Forelimb muscle (tissue), 1 donor: Measurements from ENCODE around the gene HPF1. TPM values are rescaled to one million over a fixed set of nuclear protein-coding genes. Genes with fewer than 3 reads are reported as not detected.
"Not testable (repeated sequence)": the region's sequence is repeated elsewhere in the genome, so short reads cannot be mapped to it uniquely, and the experiment has no call there.

Experiments used
- DNase-seq: peaks from one replicate; pipeline ENCODE4 v3.0.0-alpha.2; 2013; ENCODE audit warnings: low read depth
- polyA plus RNA-seq: library from polyadenylated mRNA; unstranded; fragments of 120-200 nt; gene quantifications from one replicate; pipeline ENCODE4 v1.2.1, GENCODE V29; 2013; ENCODE audit not compliant: insufficient read length

HPF1 gene
- 26.0 TPM for polyA plus RNA-seq

DNA sequence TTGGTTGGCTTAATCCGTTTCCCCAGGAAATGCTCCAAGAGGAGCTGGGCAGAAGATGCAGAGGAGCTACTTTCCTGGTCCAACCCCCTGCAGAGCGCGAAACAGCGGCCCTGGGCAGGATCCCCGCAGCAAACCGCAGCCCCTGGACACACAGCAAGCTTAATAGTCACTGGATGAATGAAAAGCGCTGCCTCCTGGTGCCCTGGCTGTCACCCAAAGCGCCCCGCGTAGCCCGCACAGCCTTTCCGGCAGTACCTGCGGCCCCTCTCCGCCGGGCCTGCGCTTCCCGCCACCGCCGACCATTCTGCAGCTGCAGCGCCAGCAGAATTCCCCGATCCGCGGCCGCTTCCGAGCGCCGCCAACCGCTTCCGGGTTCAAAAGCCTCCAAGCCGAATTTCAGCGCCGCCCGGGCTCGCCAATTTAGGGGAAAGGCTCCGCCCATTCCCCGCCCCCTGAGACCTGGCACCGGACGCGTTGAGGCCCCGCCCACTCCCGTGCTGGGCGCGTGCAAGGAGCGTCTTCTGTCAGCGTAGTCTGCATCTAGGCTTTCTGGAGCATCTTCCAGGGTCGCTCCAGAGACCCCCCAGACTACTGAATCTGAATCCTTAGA lies at the start of gene HPF1:
Gene HPF1 (minus strand): TSS at position 370 of the 610 bp plus-strand sequence. CDS start 67 bp downstream, at position 303.
- peak; percentile 57 for DNase-seq

- DNase-seq, result not testable (repeated sequence)
Observed at GRCh38 chr4:169806770-169807169, 49.0 kb upstream of the HPF1 start.

GRCh38 chr4:169803413-169803812 lies 45.7 kb upstream of the HPF1 start:
- no peak for DNase-seq

GRCh38 chr4:169802873-169803272 lies 45.1 kb upstream of the HPF1 start:
- no peak for DNase-seq

DNA sequence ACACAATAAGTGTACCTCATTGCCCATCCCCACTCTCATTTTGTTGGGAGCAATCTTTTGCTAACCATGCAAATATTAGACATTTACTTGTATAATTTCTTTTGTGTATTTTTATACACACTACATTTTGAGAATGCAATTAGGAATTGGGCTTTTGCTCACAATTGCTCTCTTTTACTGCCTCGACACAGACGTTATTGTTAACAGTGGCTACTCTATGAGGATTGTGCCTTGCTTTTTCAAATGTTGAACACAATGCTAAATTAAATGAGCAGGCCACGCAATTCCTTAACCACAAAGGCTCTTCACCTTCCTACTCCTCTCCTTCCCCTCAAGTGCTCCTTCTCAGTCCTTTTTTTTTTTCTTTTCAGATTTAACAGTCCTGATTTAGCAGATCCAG lies 42.8 kb upstream of the HPF1 start:
- DNase-seq, result no peak

GRCh38 chr4:169799260-169799659 lies 41.5 kb upstream of the HPF1 start:
- DNase-seq, result no peak

DNA sequence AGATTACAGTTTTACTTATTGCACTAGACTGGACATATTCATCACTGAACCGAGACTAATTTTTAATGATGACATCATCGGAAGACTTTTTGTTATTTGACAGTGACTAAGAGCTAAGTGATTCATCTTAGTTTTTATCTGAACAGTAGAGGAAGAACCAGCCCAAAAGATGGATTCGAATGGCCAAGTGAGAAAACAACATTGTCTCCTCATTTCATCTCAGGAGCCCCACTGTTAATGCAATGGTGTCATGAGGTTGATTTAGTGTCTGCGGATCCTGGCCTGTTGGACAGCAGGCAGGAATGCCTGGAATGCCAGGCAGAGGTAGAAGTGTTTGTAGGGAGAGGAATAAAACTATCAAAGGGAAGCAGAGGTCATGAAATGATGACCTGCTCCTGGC lies 37.8 kb upstream of the HPF1 start:
- DNase-seq, result no peak

DNA sequence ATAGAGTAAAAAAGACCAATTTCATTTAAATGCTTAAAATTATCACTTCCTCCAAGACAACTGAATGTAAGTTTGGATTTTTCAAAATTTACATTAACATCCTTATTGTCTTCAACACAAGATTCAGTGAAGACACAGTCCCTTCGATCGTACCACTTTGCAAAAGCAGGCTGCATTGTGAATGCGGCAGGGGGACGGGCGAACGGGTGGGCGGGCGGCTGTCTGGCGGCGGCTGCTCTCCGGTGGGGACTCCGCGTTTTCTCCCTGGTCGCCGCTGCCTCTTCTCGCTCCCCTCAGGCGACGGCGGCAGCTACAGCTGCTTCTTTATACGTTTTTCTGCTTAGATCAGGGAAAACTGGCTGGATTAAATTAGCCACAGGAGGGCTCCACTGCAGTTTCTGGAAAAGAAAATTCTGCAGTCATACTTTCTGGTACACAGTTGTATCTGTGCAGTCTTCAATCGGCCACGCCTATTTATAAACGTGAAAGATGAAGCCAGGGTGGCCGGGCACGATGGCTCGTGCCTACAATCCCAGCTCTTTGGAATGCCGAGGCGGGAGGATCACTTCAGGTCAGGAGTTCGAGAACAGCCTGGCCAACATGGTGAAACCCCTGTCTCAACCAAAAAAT lies 33.9 kb upstream of the HPF1 start:
- DNase-seq, result no peak

DNA sequence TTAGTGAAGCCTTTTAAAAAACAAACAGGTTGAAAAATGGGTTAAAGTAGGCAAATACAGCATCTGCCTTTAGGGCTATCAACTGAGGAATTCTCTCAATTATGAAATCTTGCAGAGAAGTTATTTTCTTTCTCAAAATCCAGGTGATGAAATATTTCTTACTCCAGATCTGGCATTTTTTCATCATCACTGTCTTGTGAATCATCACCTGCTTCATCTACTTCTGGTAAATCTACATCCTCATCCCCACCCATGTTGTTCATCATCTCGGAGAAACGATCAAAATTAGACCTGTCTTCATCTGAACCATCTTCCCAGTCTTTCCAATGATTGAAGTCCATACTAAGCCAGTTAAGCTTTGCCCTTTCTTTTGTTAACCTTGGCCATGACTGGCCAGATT lies 33.3 kb upstream of the HPF1 start:
- DNase-seq, result no peak

DNA sequence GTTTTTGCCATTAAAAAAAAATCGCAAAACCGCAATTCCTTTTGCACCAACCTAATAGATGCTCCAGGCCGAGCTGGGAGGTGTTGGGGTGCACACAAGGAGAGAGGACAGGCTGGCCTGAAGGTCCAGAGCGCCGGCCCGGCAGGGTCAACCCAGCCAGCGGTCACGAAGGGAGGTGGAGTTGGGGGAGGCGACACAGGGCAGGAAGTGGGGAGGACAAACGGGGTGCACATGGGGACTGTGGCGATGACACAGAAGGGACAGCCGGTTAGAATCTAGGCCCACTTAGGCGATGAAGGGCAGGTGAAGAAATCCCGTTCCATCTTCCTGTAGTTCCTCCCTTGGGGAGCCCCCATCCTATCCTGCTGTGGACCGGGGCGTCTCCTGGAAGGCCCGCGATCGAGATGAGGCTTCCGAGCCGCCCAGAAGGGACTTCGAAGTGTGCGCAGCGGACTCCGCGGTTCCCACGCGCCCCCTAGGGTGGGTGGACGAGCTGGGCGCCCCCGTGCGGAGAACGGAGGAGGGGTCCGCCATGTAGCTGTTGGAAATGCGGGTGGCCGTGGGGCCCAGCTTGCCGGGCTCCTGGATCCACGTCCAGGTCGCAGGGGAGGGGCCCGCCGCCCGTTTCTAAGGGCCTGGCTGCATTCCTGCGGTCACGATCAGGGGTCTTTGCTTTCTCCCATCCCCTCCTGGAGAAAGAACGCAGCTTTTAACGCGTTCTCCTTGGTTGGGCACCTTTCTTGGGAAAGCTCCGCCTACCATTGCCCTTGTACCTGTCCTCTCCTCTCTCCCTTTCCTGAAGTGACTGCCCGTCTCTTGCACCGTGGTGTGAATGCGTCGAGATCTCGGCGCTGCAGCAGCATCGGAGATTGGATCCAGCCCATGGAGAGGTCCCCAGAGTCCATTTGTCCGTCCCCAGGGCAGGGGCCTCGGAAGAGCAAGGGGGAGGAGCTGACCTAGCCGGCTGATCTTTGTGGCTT lies 17.0 kb upstream of the HPF1 start:
- DNase-seq, result no peak

DNA sequence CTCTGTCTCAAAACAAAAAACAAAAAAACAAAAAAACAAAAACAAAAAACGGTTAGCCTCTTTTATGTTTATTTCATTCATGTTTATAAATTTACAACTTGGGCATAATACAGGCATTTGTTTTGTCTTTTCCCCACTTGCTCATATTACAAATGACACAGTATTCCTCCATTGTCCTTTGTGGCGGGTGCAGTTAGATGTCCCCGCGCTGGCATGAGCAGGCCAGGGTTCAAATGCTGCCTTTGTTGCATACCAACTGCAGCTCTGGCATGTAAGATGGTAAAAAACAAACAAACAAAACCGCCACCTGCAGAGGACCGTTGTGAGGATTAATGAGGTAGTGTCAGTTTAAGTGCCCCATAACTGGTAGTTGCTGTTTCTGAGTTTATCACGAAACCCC lies 16.1 kb upstream of the HPF1 start:
- DNase-seq, result no peak

- not testable (repeated sequence) for DNase-seq
Observed at GRCh38 chr4:169771556-169772080, 13.9 kb upstream of the HPF1 start.

DNA sequence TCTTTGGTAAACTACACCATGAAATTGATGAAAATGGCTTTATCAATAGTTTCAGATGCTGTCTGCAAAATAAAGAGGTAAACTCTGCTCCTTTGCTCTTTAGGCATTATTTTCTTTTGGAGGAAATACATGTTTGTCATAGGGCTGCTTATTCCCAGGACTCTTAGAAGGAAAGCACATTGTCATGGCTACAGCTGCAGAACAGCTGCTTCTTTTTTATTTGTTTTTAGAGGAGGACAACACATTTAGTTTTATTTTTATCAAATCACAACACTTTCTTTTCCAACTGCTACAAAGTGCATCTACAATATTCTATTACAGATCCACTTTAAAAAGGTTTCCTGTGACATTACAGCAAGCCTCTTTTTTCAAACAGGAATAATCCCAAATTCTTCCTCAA lies 12.7 kb upstream of the HPF1 start:
- no peak for DNase-seq

DNA sequence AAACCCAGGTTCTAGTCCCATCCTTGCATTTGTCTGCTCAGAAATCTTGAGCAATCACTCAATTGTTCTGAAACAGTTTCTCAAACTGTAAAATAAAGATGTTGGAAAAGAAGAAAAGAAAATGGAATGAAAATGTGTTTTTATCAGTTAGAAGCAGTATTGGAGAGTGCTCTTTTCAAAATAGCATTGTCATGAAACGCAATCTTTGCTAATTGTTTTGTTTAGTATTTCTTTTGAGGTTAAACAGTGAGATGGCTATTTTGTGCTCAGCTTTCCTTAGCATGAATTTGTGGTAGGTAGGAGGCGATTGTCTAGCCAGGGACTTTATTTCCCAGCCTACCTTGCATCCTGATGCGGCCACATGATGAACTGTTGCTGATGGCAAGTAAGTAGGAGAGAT lies 10.6 kb upstream of the HPF1 start:
- DNase-seq, result no peak

- DNase-seq, result no peak
Observed at GRCh38 chr4:169766741-169767140, 9.0 kb upstream of the HPF1 start.

DNA sequence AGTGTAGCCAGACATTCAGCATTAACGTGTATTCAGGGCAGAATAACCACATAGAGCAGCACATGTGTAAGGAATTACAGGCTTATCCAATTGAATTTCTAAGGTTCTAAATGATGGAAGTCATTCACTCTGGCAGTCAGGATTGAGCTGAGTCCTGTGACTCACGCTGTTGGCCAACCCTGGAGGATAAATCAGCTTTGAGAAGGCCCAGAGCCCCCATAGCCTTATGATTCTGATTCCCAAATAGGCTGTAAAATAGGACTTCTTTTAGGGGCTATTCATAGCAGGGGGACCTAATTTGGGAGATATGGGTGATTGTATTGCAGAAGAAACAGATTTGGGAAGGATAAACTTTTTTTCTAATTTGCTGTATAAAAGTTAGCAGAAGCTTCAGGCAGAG lies 8.1 kb upstream of the HPF1 start:
- DNase-seq, result no peak

DNA sequence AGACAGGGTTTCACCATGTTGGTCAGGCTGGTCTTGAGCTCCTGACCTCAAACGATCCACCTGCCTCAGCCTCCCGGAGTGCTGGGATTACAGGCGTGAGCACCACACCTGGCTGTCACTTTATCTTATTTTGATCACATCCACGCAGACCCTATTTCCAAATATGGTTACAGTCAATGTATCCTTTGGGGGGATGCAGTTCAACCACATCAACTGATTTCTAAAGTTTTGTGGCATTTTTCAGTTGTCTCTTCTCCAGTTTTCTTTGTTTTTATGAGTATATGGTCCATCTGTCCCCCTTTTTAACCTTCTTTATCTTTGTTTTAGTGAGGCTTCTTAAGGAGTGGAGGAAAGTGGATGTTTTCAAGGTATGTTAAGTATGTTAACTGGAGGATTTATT lies 4.1 kb upstream of the HPF1 start:
- no peak for DNase-seq

GRCh38 chr4:169758401-169758962 lies 738 bp upstream of the HPF1 start:
- no peak for DNase-seq

GRCh38 chr4:169756971-169757574 lies 671 bp downstream of the HPF1 start:
- no peak for DNase-seq

DNA sequence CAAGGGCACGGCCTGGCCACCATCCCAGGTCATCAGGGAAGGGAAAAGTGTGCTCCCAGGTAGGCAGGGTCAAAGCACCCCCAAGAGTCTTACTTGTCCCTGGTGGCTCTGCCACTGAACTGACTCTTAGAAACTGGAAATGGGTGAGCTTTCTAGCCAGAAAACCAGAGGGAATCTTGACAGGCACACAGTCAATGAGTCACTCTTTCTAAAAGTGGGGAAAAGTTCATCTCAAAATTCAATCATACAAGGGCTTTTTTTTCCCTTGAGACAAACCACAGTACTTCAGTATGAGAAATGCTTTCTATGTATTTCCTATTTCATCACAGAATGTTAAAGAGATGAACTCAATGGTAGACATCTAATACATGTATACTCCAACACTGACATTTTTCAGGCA lies 12.5 kb downstream of the HPF1 start:
- DNase-seq, result no peak

DNA sequence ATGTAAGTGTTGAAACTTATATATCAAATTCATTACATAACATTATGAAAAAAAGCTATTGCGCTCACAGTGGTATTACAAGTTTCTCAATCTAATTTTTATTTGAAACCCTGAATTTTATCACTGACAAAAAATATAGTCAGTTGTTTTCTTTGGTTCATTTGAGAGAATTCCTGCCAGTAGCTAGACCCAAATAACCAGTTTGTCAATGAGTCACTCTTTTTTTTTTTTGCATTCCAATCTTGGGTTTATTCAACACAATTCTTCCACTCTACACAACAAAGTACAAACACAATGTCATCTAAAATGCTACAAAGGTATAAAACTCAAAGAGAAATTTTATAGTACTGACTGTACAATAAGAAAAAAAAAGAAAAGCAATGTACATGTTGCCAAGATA lies 13.1 kb downstream of the HPF1 start:
- DNase-seq, result no peak

GRCh38 chr4:169741569-169741968 lies 16.2 kb downstream of the HPF1 start:
- DNase-seq, result no peak
